ENCODE measurements around the gene ARHGEF7.

GRCh38 chr13:111319998-111320911 lies 205.1 kb downstream of the ARHGEF7 start, which contains the start of gene TEX29:
- TF ChIP-seq POLR2A (IDR thresholded peaks at IDR 0.05; ENCODE audit: low read depth, low read length): no peak
- TF ChIP-seq POLR2AphosphoS5 (IDR thresholded peaks at IDR 0.05; ENCODE audit: low read depth, low read length): no peak
